GM19324 (cell line): ENCODE data around the gene RNASEL.
"Not testable (repeated sequence)": the region's sequence is repeated elsewhere in the genome, so short reads cannot be mapped to it uniquely, and the experiment has no call there.

Experiments
- ATAC-seq: cut with Tn5 transposase; IDR thresholded peaks from one replicate; pipeline ENCODE4 v1.9.1; 2021; ENCODE audit warnings: mild to moderate bottlenecking, moderate library complexity; ENCODE audit not compliant: unreplicated experiment, low FRiP score

Gene RNASEL

GRCh38 chr1:182588500-182589396 is at the start of gene RNASEL:
Gene RNASEL, minus strand, starts transcription at chr1:182589256. Its CDS starts 2,450 bp downstream, at chr1:182586806.
- peak; percentile 70 for ATAC-seq

DNA sequence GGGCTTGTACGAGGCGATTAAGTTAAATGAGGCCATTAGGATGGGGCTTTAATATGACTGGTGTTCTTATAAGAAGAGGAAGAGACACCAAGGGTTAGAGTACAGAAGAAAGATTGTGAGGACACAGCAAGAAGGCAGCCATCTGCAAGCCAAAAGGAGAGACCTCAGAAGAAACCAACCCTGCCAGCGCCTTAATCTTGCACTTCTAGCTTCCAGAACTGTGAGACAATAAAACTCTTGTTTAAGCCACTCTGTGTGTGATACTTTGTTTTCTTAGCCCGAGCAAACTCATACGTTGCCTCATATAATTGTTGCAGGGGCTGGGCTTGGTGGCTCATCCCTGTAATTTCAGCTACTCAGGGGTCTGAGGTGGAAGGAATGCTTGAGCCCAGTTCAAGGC is 48.7 kb upstream of the RNASEL start:
- no peak for ATAC-seq

- ATAC-seq = no peak
Observed at GRCh38 chr1:182635871-182636270, 46.8 kb upstream of the RNASEL start.

GRCh38 chr1:182634306-182635072 is 45.4 kb upstream of the RNASEL start:
- ATAC-seq = no peak

DNA sequence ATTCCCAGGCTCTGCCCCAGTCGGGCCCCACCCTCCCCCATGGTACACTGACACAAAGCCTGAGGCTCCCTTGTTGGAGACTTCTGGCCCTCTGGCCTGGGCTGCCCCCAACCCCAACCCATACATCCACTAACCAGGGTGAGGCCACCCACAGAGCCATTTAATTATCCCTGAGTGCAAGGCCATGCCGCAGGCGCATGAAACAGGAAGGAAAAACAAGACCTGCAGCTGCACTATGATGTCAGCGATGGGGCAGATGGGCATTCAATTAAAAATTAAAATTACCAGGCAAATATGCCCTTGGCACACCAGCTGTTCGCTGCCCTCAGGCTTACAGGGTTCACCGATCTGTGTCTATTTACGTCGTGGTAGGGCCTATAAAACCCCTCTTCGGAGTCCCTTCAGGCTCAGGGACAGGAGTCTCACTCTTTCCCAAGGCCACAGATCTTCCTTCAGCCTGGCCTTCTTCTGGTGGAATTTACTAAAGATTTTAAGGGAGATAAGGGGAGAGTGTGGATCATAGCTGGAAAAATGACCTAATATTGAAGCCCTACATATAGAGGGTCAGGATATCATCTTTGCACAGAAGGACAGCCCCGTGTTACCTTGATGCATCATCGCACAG is 44.7 kb upstream of the RNASEL start:
- ATAC-seq = no peak

DNA sequence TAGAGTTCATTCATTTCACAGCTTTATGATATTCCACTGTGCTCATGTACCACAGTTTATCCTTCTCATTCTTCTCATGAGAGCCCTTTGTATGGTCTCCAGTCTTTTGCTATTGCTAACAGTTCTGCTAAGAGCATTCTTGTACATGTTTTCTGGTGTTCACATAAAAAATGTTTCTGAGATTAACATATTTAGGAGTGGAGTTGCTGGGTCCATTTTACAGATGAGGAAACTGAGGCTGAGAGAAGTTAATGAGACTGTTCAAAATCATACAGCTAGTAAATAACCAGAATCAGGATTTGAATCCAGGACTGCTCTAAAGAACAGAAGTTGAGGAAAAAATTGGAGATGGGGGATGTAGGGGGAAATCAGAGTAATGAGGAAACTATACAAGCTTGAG is 44.0 kb upstream of the RNASEL start:
- no peak for ATAC-seq

GRCh38 chr1:182632441-182632857 is 43.4 kb upstream of the RNASEL start:
- not testable (repeated sequence) for ATAC-seq

- ATAC-seq = no peak
Observed at GRCh38 chr1:182631954-182632353, 42.9 kb upstream of the RNASEL start.

GRCh38 chr1:182631053-182631677 is 42.1 kb upstream of the RNASEL start:
- no peak for ATAC-seq

DNA sequence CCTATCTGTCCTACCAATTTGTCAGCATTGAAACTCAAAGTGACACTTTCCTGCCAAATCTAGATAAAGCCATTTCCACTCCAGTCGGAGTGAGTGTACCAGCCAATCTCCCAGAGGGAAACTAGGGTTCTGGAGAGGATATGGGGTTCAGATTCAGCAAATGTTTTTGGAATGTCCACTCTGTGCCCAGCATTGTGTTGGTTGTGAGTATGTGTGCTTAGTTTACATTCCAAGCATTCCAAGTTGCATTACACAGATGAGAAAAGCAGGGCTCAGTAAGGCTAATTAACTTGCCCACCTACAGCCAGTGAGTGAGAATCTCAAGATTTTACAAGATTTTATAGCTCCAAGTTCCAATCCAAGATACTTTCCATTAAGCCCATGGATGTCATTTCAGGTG is 41.5 kb upstream of the RNASEL start:
- ATAC-seq = no peak

GRCh38 chr1:182629499-182630096 is 40.5 kb upstream of the RNASEL start:
- peak; percentile 59 for ATAC-seq

GRCh38 chr1:182629080-182629479 is 40.0 kb upstream of the RNASEL start:
- no peak for ATAC-seq

GRCh38 chr1:182628657-182629056 is 39.6 kb upstream of the RNASEL start:
- no peak for ATAC-seq

GRCh38 chr1:182627622-182628021 is 38.6 kb upstream of the RNASEL start:
- ATAC-seq = no peak

DNA sequence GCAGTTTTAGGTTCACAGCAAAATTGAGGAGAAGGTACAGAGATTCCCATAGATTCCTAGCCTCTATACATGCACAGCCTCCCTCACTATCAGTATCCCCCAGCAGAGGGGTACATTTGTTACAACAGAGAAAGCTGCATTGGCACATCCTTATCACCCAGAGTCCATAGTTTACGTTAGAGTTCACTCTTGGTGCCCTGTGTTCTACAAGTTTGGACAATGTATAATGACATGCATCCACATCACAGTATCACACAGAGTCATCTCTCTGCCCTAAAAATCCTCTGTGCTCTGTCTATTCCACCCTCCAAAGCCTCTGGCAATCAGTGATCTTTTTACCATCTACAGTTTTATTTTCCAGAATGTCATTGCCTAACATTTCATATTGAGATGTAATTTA is 37.5 kb upstream of the RNASEL start:
- ATAC-seq = no peak

GRCh38 chr1:182625719-182626504 is 36.9 kb upstream of the RNASEL start:
- no peak for ATAC-seq

- no peak for ATAC-seq
Observed at GRCh38 chr1:182625024-182625423, 36.0 kb upstream of the RNASEL start.

DNA sequence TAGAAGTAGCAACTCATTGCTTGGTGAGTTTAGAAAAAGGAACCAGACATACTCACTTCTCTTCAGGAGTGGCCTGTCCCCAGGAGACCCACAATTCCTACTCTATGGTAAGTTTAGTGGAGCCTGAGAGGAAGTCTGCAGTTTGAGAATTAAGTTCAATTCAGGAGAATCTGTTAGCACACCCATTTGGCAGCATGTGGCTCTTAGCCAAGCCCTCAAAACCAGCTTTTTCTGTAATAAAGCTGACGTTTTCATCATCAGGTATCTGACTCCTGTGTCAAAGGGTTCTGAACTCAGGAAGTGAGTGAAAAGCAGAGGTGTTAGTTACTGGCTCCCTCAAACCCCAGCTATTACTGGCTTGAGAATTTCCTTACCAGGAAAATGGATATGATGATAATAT is 35.5 kb upstream of the RNASEL start:
- ATAC-seq = no peak

GRCh38 chr1:182622901-182623528 is 34.0 kb upstream of the RNASEL start:
- no peak for ATAC-seq
